WTC11 (cell line): Measurements from ENCODE around the gene FGFR3. TPM values are rescaled to one million over a fixed set of nuclear protein-coding genes. Genes with fewer than 3 reads are reported as not detected.

Source experiments
- ATAC-seq: fragments of 200-7000 bp; cut with Tn5 transposase; 2 replicates; pipeline ENCODE4 v1.10.0; 2021; ENCODE audit warnings: mild to moderate bottlenecking, moderate library complexity
- CTCF ChIA-PET: fragments of 300-600 bp; sonication (Branson Sonifier 250); formaldehyde crosslinking; loops from one replicate; lab custom pipeline; 2021; ENCODE audit warnings: antibody characterized with exemption; lab: Charles Lee
- POLR2A ChIA-PET: fragments of 350-600 bp; sonication (Branson Sonifier 250); formaldehyde crosslinking; loops from one replicate; lab custom pipeline; 2021; ENCODE audit warnings: antibody characterized with exemption; lab: Charles Lee
- DNase-seq: peaks from one replicate; pipeline ENCODE4 v3.0.0; 2021; ENCODE audit warnings: low spot score
- H3K27ac Mint-ChIP-seq: 2 replicates; pipeline ENCODE4 v1.8.0; 2021; ENCODE audit warnings: mixed read lengths
- H3K27me3 Mint-ChIP-seq: 2 replicates; pipeline ENCODE4 v1.8.0; 2021; ENCODE audit warnings: low read depth, mild to moderate bottlenecking, moderate library complexity, mixed read lengths
- H3K36me3 Mint-ChIP-seq: 2 replicates; pipeline ENCODE4 v1.8.0; 2021; ENCODE audit warnings: mixed read lengths
- H3K4me1 Mint-ChIP-seq: 2 replicates; pipeline ENCODE4 v1.8.0; 2022; ENCODE audit warnings: mixed read lengths
- H3K4me3 Mint-ChIP-seq: 2 replicates; pipeline ENCODE4 v1.8.0; 2021; ENCODE audit warnings: mild to moderate bottlenecking, moderate library complexity, mixed read lengths
- H3K9me3 Mint-ChIP-seq: 2 replicates; pipeline ENCODE4 v1.8.0; 2021; ENCODE audit warnings: mixed read lengths
- ESRRA ChIP-seq: sonication (generic); formaldehyde crosslinking; IDR thresholded peaks from 2 replicates; pipeline ENCODE4 v1.8.1; 2022; ENCODE audit warnings: mild to moderate bottlenecking, missing genetic modification reagents, borderline replicate concordance
- ETV6 ChIP-seq: sonication (generic); formaldehyde crosslinking; IDR thresholded peaks from 2 replicates; pipeline ENCODE4 v1.8.1; 2022; ENCODE audit warnings: mild to moderate bottlenecking, missing genetic modification reagents
- FOXK1 ChIP-seq: sonication (generic); formaldehyde crosslinking; IDR thresholded peaks from 2 replicates; pipeline ENCODE4 v1.8.0; 2022; ENCODE audit warnings: mild to moderate bottlenecking, moderate library complexity, missing genetic modification reagents
- FOXP1 ChIP-seq: sonication (generic); formaldehyde crosslinking; IDR thresholded peaks from 2 replicates; pipeline ENCODE4 v1.8.0; 2022; ENCODE audit warnings: missing genetic modification reagents, mild to moderate bottlenecking, moderate library complexity, borderline replicate concordance
- HMGA2 ChIP-seq: fragments of 250-450 bp; sonication (Bioruptor Pico); IDR thresholded peaks from 2 replicates; pipeline ENCODE4 v1.4.0; 2021; ENCODE audit warnings: mild to moderate bottlenecking, moderate library complexity
- IRF2 ChIP-seq: sonication (generic); formaldehyde crosslinking; IDR thresholded peaks from 2 replicates; pipeline ENCODE4 v1.8.0; 2022; ENCODE audit warnings: low read depth, missing genetic modification reagents, borderline replicate concordance
- JUN ChIP-seq: sonication (generic); formaldehyde crosslinking; IDR thresholded peaks from 2 replicates; pipeline ENCODE4 v1.8.0; 2023; ENCODE audit warnings: mild to moderate bottlenecking, missing genetic modification reagents
- MXD4 ChIP-seq: fragments of 250-450 bp; sonication (Bioruptor Pico); IDR thresholded peaks from 2 replicates; pipeline ENCODE4 v1.8.0; 2021; ENCODE audit warnings: mild to moderate bottlenecking, moderate library complexity, borderline replicate concordance
- NFYB ChIP-seq: sonication (generic); formaldehyde crosslinking; conservative IDR thresholded peaks from 2 replicates; pipeline ENCODE4 v1.8.0; 2022; ENCODE audit warnings: low read depth, missing genetic modification reagents
- NR2C2 ChIP-seq: sonication (generic); formaldehyde crosslinking; IDR thresholded peaks from 2 replicates; pipeline ENCODE4 v1.8.0; 2022; ENCODE audit warnings: mild to moderate bottlenecking, missing genetic modification reagents
- OVOL2 ChIP-seq: fragments of 250-450 bp; sonication (Bioruptor Pico); IDR thresholded peaks from 2 replicates; pipeline ENCODE4 v1.9.0; 2021; ENCODE audit warnings: mild to moderate bottlenecking, borderline replicate concordance
- SOX15 ChIP-seq: fragments of 250-450 bp; sonication (Bioruptor Pico); IDR thresholded peaks from 2 replicates; pipeline ENCODE4 v1.9.0; 2021; ENCODE audit warnings: mild to moderate bottlenecking
- SP1 ChIP-seq: sonication (generic); formaldehyde crosslinking; conservative IDR thresholded peaks from 2 replicates; pipeline ENCODE4 v1.8.1; 2022; ENCODE audit warnings: missing genetic modification reagents
- TEAD4 ChIP-seq: sonication (generic); formaldehyde crosslinking; IDR thresholded peaks from 2 replicates; pipeline ENCODE4 v1.8.0; 2022; ENCODE audit warnings: mild to moderate bottlenecking, missing genetic modification reagents
- TP53 ChIP-seq: sonication (generic); formaldehyde crosslinking; IDR thresholded peaks from 2 replicates; pipeline ENCODE4 v1.8.1; 2023; ENCODE audit warnings: mild to moderate bottlenecking, missing genetic modification reagents
- ZNF263 ChIP-seq: sonication (generic); formaldehyde crosslinking; IDR thresholded peaks from 2 replicates; pipeline ENCODE4 v1.8.1; 2022; ENCODE audit warnings: low read depth, mild to moderate bottlenecking, moderate library complexity, missing genetic modification reagents
- ZNF396 ChIP-seq: fragments of 250-450 bp; sonication (Bioruptor Pico); IDR thresholded peaks from 2 replicates; pipeline ENCODE4 v1.8.0; 2021; ENCODE audit warnings: mild to moderate bottlenecking, moderate library complexity, borderline replicate concordance
- ZNF423 ChIP-seq: fragments of 250-450 bp; sonication (Bioruptor Pico); IDR thresholded peaks from 2 replicates; pipeline ENCODE4 v2.1.2; 2022; ENCODE audit warnings: mild to moderate bottlenecking, moderate library complexity
- ZNF671 ChIP-seq: fragments of 250-450 bp; sonication (Bioruptor Pico); IDR thresholded peaks from 2 replicates; pipeline ENCODE4 v1.8.0; 2021; ENCODE audit warnings: mild to moderate bottlenecking
- total RNA-seq: library from RNA; stranded (reverse); gene quantifications from 3 replicates; pipeline ENCODE4 v1.2.3, GENCODE V29; 2021
- TF ChIP-seq, protein P1 (sequence below): sonication (generic); formaldehyde crosslinking; IDR thresholded peaks from 2 replicates; pipeline ENCODE4 v1.8.0; 2022; ENCODE audit warnings: mild to moderate bottlenecking, missing genetic modification reagents
- TF ChIP-seq, protein P2 (sequence below): sonication (generic); formaldehyde crosslinking; conservative IDR thresholded peaks from 2 replicates; pipeline ENCODE4 v1.8.1; 2022; ENCODE audit warnings: mild to moderate bottlenecking, missing genetic modification reagents
- TF ChIP-seq, protein P3 (sequence below): sonication (generic); formaldehyde crosslinking; IDR thresholded peaks from 2 replicates; pipeline ENCODE4 v1.8.1; 2023; ENCODE audit warnings: mild to moderate bottlenecking, missing genetic modification reagents, moderate library complexity
- TF ChIP-seq, protein P4 (sequence below): fragments of 250-450 bp; sonication (Bioruptor Pico); IDR thresholded peaks from 2 replicates; pipeline ENCODE4 v1.8.0; 2021; ENCODE audit warnings: mild to moderate bottlenecking
- TF ChIP-seq, protein P5 (sequence below): sonication (generic); formaldehyde crosslinking; IDR thresholded peaks from 2 replicates; pipeline ENCODE4 v1.8.0; 2022; ENCODE audit warnings: mild to moderate bottlenecking, missing genetic modification reagents
- TF ChIP-seq, protein P6 (sequence below): sonication (generic); formaldehyde crosslinking; IDR thresholded peaks from 2 replicates; pipeline ENCODE4 v1.8.1; 2023; ENCODE audit warnings: mild to moderate bottlenecking, missing genetic modification reagents
- TF ChIP-seq, protein P7 (sequence below): fragments of 250-450 bp; sonication (Bioruptor Pico); IDR thresholded peaks from 2 replicates; pipeline ENCODE4 v1.9.0; 2021; ENCODE audit warnings: mild to moderate bottlenecking
- TF ChIP-seq, protein P8 (sequence below): sonication (generic); formaldehyde crosslinking; IDR thresholded peaks from 2 replicates; pipeline ENCODE4 v1.8.1; 2023; ENCODE audit warnings: mild to moderate bottlenecking, moderate library complexity, missing genetic modification reagents

Gene FGFR3
- total RNA-seq, 1 experiment from 2014 or later, result 19.9 TPM

DNA sequence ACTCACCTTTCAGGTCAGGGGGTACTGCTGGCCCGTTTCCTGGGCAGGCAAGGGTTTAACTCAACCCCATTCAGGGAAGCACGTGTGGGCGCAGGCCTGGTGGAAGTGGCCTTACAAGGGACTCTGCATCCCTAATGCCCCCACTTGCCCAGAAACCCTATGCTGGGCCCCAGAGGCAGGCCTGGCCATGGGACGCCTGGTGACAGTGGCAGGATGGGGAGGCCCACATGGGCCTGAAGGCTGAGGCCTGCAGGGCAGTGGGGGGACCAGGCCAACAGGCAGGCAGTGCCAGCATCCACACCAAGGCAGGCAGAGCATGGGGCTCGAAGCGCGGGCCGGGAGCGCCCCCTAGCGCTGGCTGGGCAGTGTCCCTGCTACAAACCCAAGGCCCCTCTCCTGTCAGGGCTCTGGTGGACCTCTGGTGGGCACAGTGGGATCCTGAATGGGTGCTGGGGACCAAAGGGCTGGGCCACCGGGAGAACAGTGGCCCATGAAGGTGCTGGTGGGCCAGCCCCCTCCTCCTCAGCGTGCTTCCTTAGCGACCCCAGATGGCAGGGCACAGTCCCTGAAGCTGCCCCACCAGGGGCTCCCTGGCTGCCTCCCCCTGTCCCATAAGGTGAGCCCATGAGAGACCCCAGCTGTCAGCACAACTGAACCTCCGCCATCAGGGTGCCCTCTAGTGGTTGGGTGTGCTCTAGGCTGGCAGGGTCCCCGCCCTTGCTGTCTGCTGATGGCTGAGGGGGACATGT lies 16.8 kb downstream of the FGFR3 start:
- H3K27ac Mint-ChIP-seq, result no peak overlapping the region
- CTCF ChIA-PET, result interaction anchor here (0.6 to 10.0 kb wide), 27 partner anchors 10 to 1653 kb away, joined by 3 to 188 read pairs (median 5); partner anchors contain the start of genes DOK7, FGFR3, TACC3 and TMEM129
- no peak for TF ChIP-seq IRF2
- TF ChIP-seq ZNF671 (CRISPR knock-in tag), result no peak
- TF ChIP-seq, protein P1, sequence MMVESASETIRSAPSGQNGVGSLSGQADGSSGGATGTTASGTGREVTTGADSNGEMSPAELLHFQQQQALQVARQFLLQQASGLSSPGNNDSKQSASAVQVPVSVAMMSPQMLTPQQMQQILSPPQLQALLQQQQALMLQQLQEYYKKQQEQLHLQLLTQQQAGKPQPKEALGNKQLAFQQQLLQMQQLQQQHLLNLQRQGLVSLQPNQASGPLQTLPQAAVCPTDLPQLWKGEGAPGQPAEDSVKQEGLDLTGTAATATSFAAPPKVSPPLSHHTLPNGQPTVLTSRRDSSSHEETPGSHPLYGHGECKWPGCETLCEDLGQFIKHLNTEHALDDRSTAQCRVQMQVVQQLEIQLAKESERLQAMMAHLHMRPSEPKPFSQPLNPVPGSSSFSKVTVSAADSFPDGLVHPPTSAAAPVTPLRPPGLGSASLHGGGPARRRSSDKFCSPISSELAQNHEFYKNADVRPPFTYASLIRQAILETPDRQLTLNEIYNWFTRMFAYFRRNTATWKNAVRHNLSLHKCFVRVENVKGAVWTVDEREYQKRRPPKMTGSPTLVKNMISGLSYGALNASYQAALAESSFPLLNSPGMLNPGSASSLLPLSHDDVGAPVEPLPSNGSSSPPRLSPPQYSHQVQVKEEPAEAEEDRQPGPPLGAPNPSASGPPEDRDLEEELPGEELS, result no peak
- no peak for TF ChIP-seq FOXK1 (CRISPR knock-in tag)
- TF ChIP-seq OVOL2, result no peak
- TF ChIP-seq JUN (CRISPR knock-in tag), result no peak
- no peak for TF ChIP-seq TP53 (CRISPR knock-in tag)
- TF ChIP-seq, protein P2, sequence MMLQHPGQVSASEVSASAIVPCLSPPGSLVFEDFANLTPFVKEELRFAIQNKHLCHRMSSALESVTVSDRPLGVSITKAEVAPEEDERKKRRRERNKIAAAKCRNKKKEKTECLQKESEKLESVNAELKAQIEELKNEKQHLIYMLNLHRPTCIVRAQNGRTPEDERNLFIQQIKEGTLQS, result no peak
- TF ChIP-seq SOX15 (CRISPR knock-in tag), result no peak
- TF ChIP-seq, protein P3, sequence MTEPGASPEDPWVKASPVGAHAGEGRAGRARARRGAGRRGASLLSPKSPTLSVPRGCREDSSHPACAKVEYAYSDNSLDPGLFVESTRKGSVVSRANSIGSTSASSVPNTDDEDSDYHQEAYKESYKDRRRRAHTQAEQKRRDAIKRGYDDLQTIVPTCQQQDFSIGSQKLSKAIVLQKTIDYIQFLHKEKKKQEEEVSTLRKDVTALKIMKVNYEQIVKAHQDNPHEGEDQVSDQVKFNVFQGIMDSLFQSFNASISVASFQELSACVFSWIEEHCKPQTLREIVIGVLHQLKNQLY (CRISPR knock-in tag), result 0 out of 2 replicates have a peak, but pooled peaks have one; percentile 75
- TF ChIP-seq, protein P4, sequence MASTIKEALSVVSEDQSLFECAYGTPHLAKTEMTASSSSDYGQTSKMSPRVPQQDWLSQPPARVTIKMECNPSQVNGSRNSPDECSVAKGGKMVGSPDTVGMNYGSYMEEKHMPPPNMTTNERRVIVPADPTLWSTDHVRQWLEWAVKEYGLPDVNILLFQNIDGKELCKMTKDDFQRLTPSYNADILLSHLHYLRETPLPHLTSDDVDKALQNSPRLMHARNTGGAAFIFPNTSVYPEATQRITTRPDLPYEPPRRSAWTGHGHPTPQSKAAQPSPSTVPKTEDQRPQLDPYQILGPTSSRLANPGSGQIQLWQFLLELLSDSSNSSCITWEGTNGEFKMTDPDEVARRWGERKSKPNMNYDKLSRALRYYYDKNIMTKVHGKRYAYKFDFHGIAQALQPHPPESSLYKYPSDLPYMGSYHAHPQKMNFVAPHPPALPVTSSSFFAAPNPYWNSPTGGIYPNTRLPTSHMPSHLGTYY, result no peak
- peak; percentile 95 for TF ChIP-seq ZNF423 (CRISPR knock-in tag)
- TF ChIP-seq ZNF263 (CRISPR knock-in tag), result peak; percentile 14; the same call in 1 of the 2 replicates
- TF ChIP-seq ZNF396 (CRISPR knock-in tag), result no peak
- TF ChIP-seq, protein P5, sequence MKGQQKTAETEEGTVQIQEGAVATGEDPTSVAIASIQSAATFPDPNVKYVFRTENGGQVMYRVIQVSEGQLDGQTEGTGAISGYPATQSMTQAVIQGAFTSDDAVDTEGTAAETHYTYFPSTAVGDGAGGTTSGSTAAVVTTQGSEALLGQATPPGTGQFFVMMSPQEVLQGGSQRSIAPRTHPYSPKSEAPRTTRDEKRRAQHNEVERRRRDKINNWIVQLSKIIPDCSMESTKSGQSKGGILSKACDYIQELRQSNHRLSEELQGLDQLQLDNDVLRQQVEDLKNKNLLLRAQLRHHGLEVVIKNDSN (CRISPR knock-in tag), result no peak
- TF ChIP-seq FOXP1 (CRISPR knock-in tag), result no peak
- no peak for TF ChIP-seq NR2C2 (CRISPR knock-in tag)
- TF ChIP-seq TEAD4 (CRISPR knock-in tag), result no peak
- TF ChIP-seq, protein P6, sequence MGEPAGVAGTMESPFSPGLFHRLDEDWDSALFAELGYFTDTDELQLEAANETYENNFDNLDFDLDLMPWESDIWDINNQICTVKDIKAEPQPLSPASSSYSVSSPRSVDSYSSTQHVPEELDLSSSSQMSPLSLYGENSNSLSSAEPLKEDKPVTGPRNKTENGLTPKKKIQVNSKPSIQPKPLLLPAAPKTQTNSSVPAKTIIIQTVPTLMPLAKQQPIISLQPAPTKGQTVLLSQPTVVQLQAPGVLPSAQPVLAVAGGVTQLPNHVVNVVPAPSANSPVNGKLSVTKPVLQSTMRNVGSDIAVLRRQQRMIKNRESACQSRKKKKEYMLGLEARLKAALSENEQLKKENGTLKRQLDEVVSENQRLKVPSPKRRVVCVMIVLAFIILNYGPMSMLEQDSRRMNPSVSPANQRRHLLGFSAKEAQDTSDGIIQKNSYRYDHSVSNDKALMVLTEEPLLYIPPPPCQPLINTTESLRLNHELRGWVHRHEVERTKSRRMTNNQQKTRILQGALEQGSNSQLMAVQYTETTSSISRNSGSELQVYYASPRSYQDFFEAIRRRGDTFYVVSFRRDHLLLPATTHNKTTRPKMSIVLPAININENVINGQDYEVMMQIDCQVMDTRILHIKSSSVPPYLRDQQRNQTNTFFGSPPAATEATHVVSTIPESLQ (CRISPR knock-in tag), result no peak
- peak; percentile 54; the same call in 1 of the 2 replicates for TF ChIP-seq SP1 (CRISPR knock-in tag)
- TF ChIP-seq ESRRA (CRISPR knock-in tag), result no peak
- TF ChIP-seq, protein P7, sequence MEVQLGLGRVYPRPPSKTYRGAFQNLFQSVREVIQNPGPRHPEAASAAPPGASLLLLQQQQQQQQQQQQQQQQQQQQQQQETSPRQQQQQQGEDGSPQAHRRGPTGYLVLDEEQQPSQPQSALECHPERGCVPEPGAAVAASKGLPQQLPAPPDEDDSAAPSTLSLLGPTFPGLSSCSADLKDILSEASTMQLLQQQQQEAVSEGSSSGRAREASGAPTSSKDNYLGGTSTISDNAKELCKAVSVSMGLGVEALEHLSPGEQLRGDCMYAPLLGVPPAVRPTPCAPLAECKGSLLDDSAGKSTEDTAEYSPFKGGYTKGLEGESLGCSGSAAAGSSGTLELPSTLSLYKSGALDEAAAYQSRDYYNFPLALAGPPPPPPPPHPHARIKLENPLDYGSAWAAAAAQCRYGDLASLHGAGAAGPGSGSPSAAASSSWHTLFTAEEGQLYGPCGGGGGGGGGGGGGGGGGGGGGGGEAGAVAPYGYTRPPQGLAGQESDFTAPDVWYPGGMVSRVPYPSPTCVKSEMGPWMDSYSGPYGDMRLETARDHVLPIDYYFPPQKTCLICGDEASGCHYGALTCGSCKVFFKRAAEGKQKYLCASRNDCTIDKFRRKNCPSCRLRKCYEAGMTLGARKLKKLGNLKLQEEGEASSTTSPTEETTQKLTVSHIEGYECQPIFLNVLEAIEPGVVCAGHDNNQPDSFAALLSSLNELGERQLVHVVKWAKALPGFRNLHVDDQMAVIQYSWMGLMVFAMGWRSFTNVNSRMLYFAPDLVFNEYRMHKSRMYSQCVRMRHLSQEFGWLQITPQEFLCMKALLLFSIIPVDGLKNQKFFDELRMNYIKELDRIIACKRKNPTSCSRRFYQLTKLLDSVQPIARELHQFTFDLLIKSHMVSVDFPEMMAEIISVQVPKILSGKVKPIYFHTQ (CRISPR knock-in tag), result no peak
- no peak for TF ChIP-seq HMGA2 (CRISPR knock-in tag)
- no peak for TF ChIP-seq ETV6 (CRISPR knock-in tag)
- TF ChIP-seq NFYB (CRISPR knock-in tag), result no peak
- TF ChIP-seq, protein P8, sequence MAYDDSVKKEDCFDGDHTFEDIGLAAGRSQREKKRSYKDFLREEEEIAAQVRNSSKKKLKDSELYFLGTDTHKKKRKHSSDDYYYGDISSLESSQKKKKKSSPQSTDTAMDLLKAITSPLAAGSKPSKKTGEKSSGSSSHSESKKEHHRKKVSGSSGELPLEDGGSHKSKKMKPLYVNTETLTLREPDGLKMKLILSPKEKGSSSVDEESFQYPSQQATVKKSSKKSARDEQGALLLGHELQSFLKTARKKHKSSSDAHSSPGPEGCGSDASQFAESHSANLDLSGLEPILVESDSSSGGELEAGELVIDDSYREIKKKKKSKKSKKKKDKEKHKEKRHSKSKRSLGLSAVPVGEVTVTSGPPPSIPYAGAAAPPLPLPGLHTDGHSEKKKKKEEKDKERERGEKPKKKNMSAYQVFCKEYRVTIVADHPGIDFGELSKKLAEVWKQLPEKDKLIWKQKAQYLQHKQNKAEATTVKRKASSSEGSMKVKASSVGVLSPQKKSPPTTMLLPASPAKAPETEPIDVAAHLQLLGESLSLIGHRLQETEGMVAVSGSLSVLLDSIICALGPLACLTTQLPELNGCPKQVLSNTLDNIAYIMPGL (CRISPR knock-in tag), result peak; percentile 91
- TF ChIP-seq MXD4 (CRISPR knock-in tag), result no peak

More for the DNA sequence above, 16.8 kb downstream of the FGFR3 start:
- H3K4me3 Mint-ChIP-seq, result no peak overlapping the region
- POLR2A ChIA-PET, result interaction anchor here (0.9 kb wide), 1 partner anchor 57 kb away, joined by 3 read pairs; no protein-coding TSS in a partner anchor
- peak; percentile 90 for DNase-seq
- H3K36me3 Mint-ChIP-seq, result peaks cover 10% of the 10 kb centered on the region
- no peaks in the 10 kb centered on the region for H3K9me3 Mint-ChIP-seq
- ATAC-seq, result peak; percentile 91
- no peaks in the 10 kb centered on the region for H3K27me3 Mint-ChIP-seq
- no peaks in the 10 kb centered on the region for H3K4me1 Mint-ChIP-seq
